H9 (cell line): ENCODE results near the gene WSCD1. TPM values are rescaled to one million over a fixed set of nuclear protein-coding genes. Genes with fewer than 3 reads are reported as not detected.

Source experiments
- DNase-seq: peaks from one replicate; pipeline ENCODE4 v3.0.0-alpha.2; 2017
- H2AFZ ChIP-seq: one replicate; pipeline ENCODE4 v1.6.1; 2013; ENCODE audit warnings: mild to moderate bottlenecking, low read length, control low read depth, moderate library complexity
- H2AK5ac ChIP-seq: 2 replicates; pipeline ENCODE4 v1.6.1; 2013; ENCODE audit warnings: low read length, control low read depth, mixed read lengths; ENCODE audit not compliant: insufficient read length
- H2BK120ac ChIP-seq: one replicate; pipeline ENCODE4 v1.6.1; 2013; ENCODE audit warnings: low read depth, mild to moderate bottlenecking, low read length, control low read depth, inconsistent platforms; ENCODE audit not compliant: poor library complexity, severe bottlenecking
- H2BK12ac ChIP-seq: 2 replicates; pipeline ENCODE4 v1.6.1; 2013; ENCODE audit warnings: low read length, control low read depth, mixed read lengths, low read depth; ENCODE audit not compliant: insufficient read length
- H2BK15ac ChIP-seq: 2 replicates; pipeline ENCODE4 v1.6.1; 2013; ENCODE audit warnings: low read depth, low read length, control low read depth
- H2BK20ac ChIP-seq: one replicate; pipeline ENCODE4 v1.6.1; 2013; ENCODE audit warnings: low read depth, mild to moderate bottlenecking, low read length, control low read depth, inconsistent platforms; ENCODE audit not compliant: poor library complexity, severe bottlenecking
- H2BK5ac ChIP-seq: 2 replicates; pipeline ENCODE4 v1.6.1; 2013; ENCODE audit warnings: low read length, control low read depth, mixed read lengths; ENCODE audit not compliant: insufficient read length
- H3K14ac ChIP-seq: 2 replicates; pipeline ENCODE4 v1.6.1; 2013; ENCODE audit warnings: low read length, control low read depth; ENCODE audit not compliant: insufficient read depth
- H3K18ac ChIP-seq: 2 replicates; pipeline ENCODE4 v1.6.1; 2013; ENCODE audit warnings: low read depth, mild to moderate bottlenecking, mixed read lengths, low read length, control low read depth; ENCODE audit not compliant: insufficient read length
- H3K23ac ChIP-seq: 2 replicates; pipeline ENCODE4 v1.6.1; 2013; ENCODE audit warnings: low read length, control low read depth, mixed read lengths, low read depth; ENCODE audit not compliant: insufficient read length
- H3K23me2 ChIP-seq: 2 replicates; pipeline ENCODE4 v1.6.1; 2013; ENCODE audit warnings: low read depth, mild to moderate bottlenecking, mixed read lengths, low read length, control low read depth; ENCODE audit not compliant: insufficient read length, poor library complexity, severe bottlenecking
- H3K27ac ChIP-seq: 2 replicates; pipeline ENCODE4 v1.5.1; 2013; ENCODE audit warnings: low read length, control low read depth, mixed read lengths, low read depth; ENCODE audit not compliant: insufficient read length
- H3K27me3 ChIP-seq: 2 replicates; pipeline ENCODE4 v1.6.1; 2013; ENCODE audit warnings: low read length, control low read depth, inconsistent platforms; ENCODE audit not compliant: insufficient read depth
- H3K4ac ChIP-seq: 2 replicates; pipeline ENCODE4 v1.6.1; 2013; ENCODE audit warnings: low read depth, mild to moderate bottlenecking, control low read depth, inconsistent platforms, low read length, moderate library complexity
- H3K4me1 ChIP-seq: 2 replicates; pipeline ENCODE4 v1.6.1; 2013; ENCODE audit warnings: low read length, control low read depth, inconsistent platforms; ENCODE audit not compliant: insufficient read depth
- H3K4me2 ChIP-seq: 2 replicates; pipeline ENCODE4 v1.6.1; 2013; ENCODE audit warnings: low read length, control low read depth, mixed read lengths; ENCODE audit not compliant: insufficient read length, insufficient read depth
- H3K56ac ChIP-seq: 2 replicates; pipeline ENCODE4 v1.6.1; 2013; ENCODE audit warnings: low read depth, mild to moderate bottlenecking, mixed read lengths, low read length, control low read depth; ENCODE audit not compliant: insufficient read length
- H3K79me1 ChIP-seq: 2 replicates; pipeline ENCODE4 v1.6.1; 2013; ENCODE audit warnings: low read depth, mild to moderate bottlenecking, moderate library complexity, low read length, control low read depth, inconsistent platforms; ENCODE audit not compliant: insufficient read depth, poor library complexity, severe bottlenecking
- H3K79me2 ChIP-seq: 2 replicates; pipeline ENCODE4 v1.6.1; 2013; ENCODE audit warnings: low read length, control low read depth, inconsistent platforms; ENCODE audit not compliant: insufficient read depth
- H3K9ac ChIP-seq: 2 replicates; pipeline ENCODE4 v1.6.1; 2013; ENCODE audit warnings: low read length, control low read depth, mixed read lengths; ENCODE audit not compliant: insufficient read length; ENCODE audit errors: extremely low read depth
- H3K9me3 ChIP-seq: one replicate; pipeline ENCODE4 v1.6.1; 2013; ENCODE audit warnings: low read depth, low read length, inconsistent platforms; ENCODE audit not compliant: control insufficient read depth
- H3T11ph ChIP-seq: one replicate; pipeline ENCODE4 v1.6.1; 2013; ENCODE audit warnings: mild to moderate bottlenecking, low read length, control low read depth, inconsistent platforms
- H4K20me1 ChIP-seq: one replicate; pipeline ENCODE4 v1.6.1; 2013; ENCODE audit not compliant: control insufficient read depth, insufficient read length, insufficient read depth
- H4K5ac ChIP-seq: 2 replicates; pipeline ENCODE4 v1.6.1; 2013; ENCODE audit warnings: low read depth, mild to moderate bottlenecking, mixed read lengths, low read length, control low read depth; ENCODE audit not compliant: insufficient read length
- H4K8ac ChIP-seq: replicated peaks from 2 replicates; pipeline ENCODE4 v1.6.1; 2013; ENCODE audit warnings: low read length, control low read depth, mixed read lengths, low read depth; ENCODE audit not compliant: insufficient read length
- H4K91ac ChIP-seq: 2 replicates; pipeline ENCODE4 v1.6.1; 2013; ENCODE audit warnings: low read depth, mild to moderate bottlenecking, moderate library complexity, mixed read lengths, low read length, control low read depth; ENCODE audit not compliant: insufficient read length
- H3K27ac Mint-ChIP-seq, 3 experiments: 2 replicates in 2 of 3; 3 replicates in 1 of 3; pipeline ENCODE4 v1.8.0; 2020 to 2021; ENCODE audit warnings: mixed read lengths in 3 of 3, mild to moderate bottlenecking in 1 of 3, moderate library complexity in 1 of 3
- H3K27me3 Mint-ChIP-seq: 2 replicates; pipeline ENCODE4 v1.8.0; 2021; ENCODE audit warnings: low read depth, mild to moderate bottlenecking, moderate library complexity, mixed read lengths
- H3K36me3 Mint-ChIP-seq, 3 experiments: 2 replicates in 2 of 3; 3 replicates in 1 of 3; pipeline ENCODE4 v1.8.0; 2020 to 2021; ENCODE audit warnings: low read depth in 3 of 3, mixed read lengths in 3 of 3; ENCODE audit not compliant: insufficient read depth in 1 of 3
- H3K4me1 Mint-ChIP-seq, 2 experiments: 2 replicates each; pipeline ENCODE4 v1.8.0; 2020; ENCODE audit warnings: mixed read lengths in 2 of 2
- H3K4me3 Mint-ChIP-seq, 2 experiments: 2 replicates in 1 of 2; 3 replicates in 1 of 2; pipeline ENCODE4 v1.8.0; 2020 to 2021; ENCODE audit warnings: mild to moderate bottlenecking in 2 of 2, mixed read lengths in 2 of 2, moderate library complexity in 1 of 2
- H3K9me3 Mint-ChIP-seq, 2 experiments: 2 replicates in 1 of 2; 3 replicates in 1 of 2; pipeline ENCODE4 v1.8.0; 2020; ENCODE audit warnings: mild to moderate bottlenecking in 2 of 2, mixed read lengths in 2 of 2, moderate library complexity in 1 of 2
- CTCF ChIP-seq: fragments of 200-600 bp; sonication (generic); conservative IDR thresholded peaks from 3 replicates; pipeline ENCODE4 v1.8.0; 2021; ENCODE audit warnings: antibody characterized with exemption, mild to moderate bottlenecking
- WGBS: extraction: QIAGEN DNeasy Blood & Tissue Kit; methylation state at CpG from one replicate; pipeline ENCODE4 v1.1.7; 2013; ENCODE audit warnings: missing lambda C conversion rate, low lambda C conversion rate, mixed read lengths; ENCODE audit not compliant: insufficient read length; ENCODE audit errors: extremely low coverage; 5-methylcytosine and 5-hydroxymethylcytosine counted together
- total RNA-seq: library from RNA; stranded (reverse); gene quantifications from 2 replicates; pipeline ENCODE4 v1.2.1, GENCODE V29; 2021

The WSCD1 gene
- total RNA-seq, 1 experiment from 2014 or later: 33.6 TPM

GRCh38 chr17:6080711-6081430, 10.7 kb downstream of the WSCD1 start:
- peaks cover 47 to 51% of the 10 kb centered on the region in 2 experiments for H3K4me1 Mint-ChIP-seq
- DNase-seq: no peak
- no peak overlapping the region for H2BK12ac ChIP-seq
- H4K8ac ChIP-seq: no peak overlapping the region
- no peaks in the 10 kb centered on the region for H4K20me1 ChIP-seq
- H3K27me3 Mint-ChIP-seq: no peaks in the 10 kb centered on the region; the same call in 1 of the 2 replicates
- no peak overlapping the region for H4K5ac ChIP-seq
- no peak overlapping the region for H3K9ac ChIP-seq
- H2BK5ac ChIP-seq: no peak overlapping the region
- no peak for TF ChIP-seq CTCF
- H2BK120ac ChIP-seq: no peak overlapping the region
- H3K4me3 Mint-ChIP-seq: no peak overlapping the region
- H3K9me3 ChIP-seq: no peaks in the 10 kb centered on the region
- no CpG with 5 or more reads among the region's 35 CpGs for WGBS
- no peaks in the 10 kb centered on the region for H3K27me3 ChIP-seq
- no peak overlapping the region for H3K4me2 ChIP-seq
- H3K18ac ChIP-seq: no peak overlapping the region
- H2BK15ac ChIP-seq: no peak overlapping the region
- H3K27ac ChIP-seq: no peak overlapping the region
- H2AK5ac ChIP-seq: no peak overlapping the region
- no peak overlapping the region for H3K27ac Mint-ChIP-seq
- no peak overlapping the region for H2AFZ ChIP-seq
- H3K14ac ChIP-seq: no peak overlapping the region
- H4K91ac ChIP-seq: no peak overlapping the region
- no peak overlapping the region for H3T11ph ChIP-seq
- no peak overlapping the region for H3K4ac ChIP-seq
- no peaks in the 10 kb centered on the region for H3K23me2 ChIP-seq
- H2BK20ac ChIP-seq: no peak overlapping the region
- no peak overlapping the region for H3K23ac ChIP-seq
- H3K4me1 ChIP-seq: no peaks in the 10 kb centered on the region
- no peaks in the 10 kb centered on the region; the same call in 1 of the 2 replicates for H3K79me2 ChIP-seq
- H3K36me3 Mint-ChIP-seq: peaks cover 8 to 10% (median 8%) of the 10 kb centered on the region in 3 experiments
- no peaks in the 10 kb centered on the region for H3K9me3 Mint-ChIP-seq
- no peak overlapping the region for H3K56ac ChIP-seq
- peaks cover 2% of the 10 kb centered on the region for H3K79me1 ChIP-seq
